ENCODE measurements around the gene SH3D21.

The SH3D21 gene

GRCh38 chr1:36306210-36306901, at the start of gene SH3D21:
TSS of gene SH3D21 (plus strand) at chr1:36306368. CDS start at chr1:36306421, 53 bp downstream.
- no peak for FAIRE-seq

DNA sequence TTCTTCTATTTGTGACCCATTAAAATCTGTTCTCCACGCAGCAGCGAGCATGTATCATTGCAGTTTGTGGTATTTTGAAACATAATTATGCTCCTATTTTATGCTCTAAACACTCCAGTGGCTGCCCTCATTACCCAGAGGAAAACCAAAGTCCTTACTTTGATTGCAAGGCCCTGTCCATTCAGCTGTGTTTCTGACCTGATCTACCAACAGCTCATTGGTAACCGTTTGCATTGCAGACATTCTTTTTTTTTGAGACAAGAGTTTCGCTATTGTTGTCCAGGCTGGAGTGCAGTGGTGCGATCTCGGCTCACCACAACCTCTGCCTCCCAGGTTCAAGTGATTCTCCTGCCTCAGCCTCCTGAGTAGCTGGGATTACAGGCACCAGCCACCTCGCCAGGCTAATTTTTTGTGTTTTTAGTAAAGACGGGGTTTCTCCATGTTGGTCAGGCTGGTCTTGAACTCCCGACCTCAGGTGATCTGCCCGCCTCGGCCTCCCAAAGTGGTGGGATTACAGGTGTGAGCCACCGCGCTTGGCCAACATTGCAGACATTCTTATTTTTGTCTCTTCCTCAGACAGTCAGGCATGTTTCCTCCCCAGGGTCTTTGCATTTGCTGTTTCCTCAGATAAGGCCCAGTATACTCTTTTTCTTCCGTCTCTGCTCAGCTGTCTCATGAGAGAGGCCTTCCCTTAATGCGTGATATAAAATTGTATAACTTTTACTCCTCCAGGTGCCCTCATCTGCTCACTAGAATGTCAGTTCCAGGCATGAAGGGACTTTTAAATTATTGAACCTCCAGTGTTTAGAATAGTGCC, 49.4 kb upstream of the SH3D21 start:
- no peak for FAIRE-seq

DNA sequence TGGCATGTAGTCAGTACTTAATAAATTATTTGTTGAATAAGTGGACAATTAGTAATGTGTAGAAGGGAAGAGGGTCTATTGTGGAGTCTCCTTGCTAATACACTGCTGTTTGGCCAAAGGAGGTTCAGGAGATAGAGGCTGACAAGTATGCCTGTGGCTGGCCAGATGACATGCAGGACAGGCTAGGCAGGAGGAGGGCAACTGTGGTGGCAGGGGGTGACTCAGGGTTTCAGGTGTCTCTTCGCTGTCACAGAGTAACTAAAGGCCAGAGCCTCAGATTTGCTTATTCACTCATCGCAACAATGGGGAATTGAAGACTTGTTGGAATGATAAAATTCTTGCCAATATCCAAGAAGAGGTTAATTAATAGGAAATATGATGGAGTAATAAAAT, 48.8 kb upstream of the SH3D21 start:
- no peak for FAIRE-seq

DNA sequence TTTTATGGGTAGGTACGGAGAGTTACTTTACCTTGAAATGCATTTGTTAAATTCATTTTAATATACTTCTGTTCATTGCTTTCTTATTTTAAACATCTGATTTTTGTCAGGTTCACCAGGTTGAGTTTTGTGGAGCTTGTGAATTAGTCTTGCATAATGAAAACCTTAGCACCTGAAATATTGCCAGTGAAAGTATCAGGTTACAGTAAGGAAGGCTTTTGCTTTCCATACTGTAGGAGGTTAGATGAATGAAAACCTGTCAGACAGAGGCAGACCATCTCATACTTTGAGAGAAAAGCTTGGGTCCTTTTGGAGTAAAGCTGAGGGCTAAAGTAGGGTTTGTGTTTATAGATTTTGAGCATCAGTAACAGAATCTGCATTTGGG, 47.2 kb upstream of the SH3D21 start:
- FAIRE-seq = peak; percentile 82

GRCh38 chr1:36268981-36269380, 37.2 kb upstream of the SH3D21 start:
- FAIRE-seq = no peak

DNA sequence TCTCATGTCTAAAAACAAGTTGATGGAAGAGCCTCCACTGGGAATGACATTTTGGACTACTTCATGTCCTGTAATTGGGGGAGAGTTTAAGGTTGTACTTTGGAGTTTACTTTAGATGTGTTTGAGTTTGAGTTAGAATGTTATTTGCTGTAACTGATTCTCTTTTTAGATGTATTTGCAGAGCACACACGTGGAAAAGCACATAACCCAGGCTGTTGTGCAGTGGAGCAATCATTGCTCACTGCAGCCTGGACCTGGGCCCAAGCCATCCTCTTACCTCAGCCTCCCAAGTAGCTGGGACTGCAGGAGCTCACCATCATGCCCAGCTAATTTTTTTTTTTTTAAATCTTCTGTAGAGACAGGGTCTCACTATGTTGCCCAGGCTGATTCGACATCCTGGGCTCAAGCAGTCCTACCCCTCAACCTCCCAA, 36.7 kb upstream of the SH3D21 start:
- FAIRE-seq = peak; percentile 51

DNA sequence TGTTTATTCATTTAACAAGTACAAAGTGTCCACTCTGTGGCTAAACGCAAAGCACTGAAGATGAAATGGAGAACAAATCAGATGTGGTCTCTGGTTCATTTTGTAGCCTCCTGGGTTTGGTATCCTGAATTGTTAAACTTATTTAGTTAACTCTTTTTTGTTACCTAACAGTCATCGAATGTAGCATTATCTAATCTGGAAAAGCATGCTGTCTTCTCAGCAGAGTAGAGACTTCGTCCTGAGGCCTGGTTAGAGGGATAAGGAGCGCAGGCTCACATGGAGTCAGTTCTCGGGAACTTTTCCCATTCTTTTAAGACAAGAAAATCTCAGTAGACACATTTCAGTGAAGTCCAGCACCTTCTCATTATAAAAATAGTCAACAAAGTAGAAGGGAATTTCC, 33.1 kb upstream of the SH3D21 start:
- no peak for FAIRE-seq

GRCh38 chr1:36274201-36274600, 32.0 kb upstream of the SH3D21 start:
- no peak for FAIRE-seq

DNA sequence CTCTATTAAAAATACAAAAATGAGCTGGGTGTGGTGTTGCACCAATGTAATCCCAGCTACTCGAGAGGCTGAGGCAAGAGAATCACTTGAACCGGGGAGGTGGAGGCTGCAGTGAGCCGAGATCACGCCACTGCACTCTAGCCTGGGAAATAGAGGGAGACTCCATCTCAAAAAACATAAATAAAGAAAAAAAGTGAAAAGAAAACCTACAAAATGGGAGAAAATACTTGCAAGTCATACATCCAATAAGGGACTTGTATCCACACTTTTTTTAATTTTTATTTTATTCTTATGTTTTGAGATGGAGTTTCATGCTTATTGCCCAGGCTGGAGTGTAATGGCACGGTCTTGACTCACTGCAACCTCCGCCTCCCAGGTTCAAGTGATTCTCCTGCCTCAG, 29.5 kb upstream of the SH3D21 start:
- no peak for FAIRE-seq

GRCh38 chr1:36279110-36279788, 26.9 kb upstream of the SH3D21 start:
- no peak for FAIRE-seq

DNA sequence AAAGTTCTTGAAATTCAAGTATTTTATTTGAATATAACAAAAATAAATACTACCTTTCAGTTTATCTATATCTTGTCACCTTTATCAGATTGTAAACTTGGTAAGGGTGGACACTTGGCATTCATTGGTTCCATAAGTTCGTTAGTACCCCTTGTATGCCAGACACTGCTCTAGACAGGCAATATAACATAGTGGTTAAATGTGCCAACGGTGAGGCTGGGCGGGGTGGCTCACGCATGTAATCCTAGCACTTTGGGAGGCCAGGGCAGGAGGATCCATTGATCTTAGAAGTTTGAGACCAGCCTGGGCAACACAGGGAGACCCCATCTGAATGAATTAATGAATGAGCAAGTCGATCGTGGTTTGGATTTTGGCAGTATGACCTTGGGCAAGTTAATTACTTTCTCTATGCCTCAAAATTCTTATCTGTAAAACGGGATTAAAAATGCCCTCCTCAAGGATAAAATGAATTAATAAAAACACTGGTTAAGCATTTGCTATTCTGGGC, 26.3 kb upstream of the SH3D21 start:
- no peak for FAIRE-seq

DNA sequence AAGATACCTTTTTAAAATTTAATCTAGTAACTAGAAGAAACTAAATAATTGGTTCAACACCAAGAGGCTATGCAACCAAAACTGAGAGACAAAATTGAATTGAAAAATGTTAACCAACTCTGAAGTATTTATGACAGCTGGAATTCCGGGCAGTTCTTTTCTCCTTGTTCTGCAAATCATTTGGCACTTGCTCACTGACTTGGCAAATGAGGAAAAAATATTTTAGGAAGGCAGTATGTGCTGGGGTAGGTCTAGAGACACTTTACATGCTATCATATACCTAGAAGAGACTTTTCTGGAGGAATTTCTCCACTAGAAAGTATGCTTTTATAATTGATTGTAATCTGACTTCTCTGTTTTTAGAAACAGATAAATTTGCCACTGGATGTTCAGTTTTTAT, 22.1 kb upstream of the SH3D21 start:
- no peak for FAIRE-seq

DNA sequence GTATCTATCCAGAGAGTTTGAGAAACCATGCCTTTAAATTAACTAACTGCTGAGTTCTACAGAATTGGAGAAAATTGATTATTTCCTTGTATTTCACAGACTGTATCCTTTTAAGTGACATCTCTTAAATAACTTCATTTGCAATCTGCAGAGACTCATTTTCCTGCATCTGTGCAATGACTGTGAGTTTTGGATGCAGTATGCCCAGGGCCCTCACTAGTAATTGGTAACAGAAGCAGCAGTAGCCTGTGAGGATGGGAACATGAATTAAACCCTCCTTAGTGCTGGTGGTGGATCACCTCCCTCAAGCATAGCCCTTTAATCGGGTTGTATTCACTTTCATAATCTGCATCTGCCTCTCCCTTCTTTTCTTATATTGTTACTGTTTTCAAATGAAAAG, 21.7 kb upstream of the SH3D21 start:
- FAIRE-seq = no peak

DNA sequence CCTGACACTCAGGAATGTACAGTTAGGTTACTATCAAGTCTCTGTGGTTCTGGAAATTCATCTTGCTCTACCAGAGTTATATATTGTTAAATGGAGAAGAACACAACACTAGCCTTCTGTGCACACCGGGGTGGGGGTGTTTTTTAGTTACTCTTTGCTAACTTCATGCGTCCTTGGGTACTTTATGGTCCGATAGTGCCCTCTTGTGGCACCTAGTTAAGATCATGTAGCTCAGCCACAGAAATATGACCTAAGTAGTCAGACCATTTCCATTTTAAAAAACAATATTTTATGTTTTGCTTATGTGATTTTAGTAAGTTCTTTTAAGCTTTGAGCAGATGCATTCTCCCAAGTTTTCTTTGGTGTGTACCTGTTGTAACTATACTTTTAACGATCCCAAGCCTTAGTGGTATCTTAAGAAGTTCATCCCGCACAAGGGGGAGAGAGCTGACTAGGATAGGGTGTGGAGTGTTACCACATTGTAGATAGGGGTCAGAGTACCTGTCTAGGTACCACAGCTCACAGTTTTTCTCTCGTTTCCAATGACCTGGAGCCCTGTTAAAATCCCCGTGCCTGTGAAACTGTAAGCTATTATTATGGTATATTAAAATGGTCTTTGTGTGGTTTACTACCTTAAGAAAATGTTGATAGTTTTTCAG, 20.6 kb upstream of the SH3D21 start:
- peak; percentile 99 for FAIRE-seq

DNA sequence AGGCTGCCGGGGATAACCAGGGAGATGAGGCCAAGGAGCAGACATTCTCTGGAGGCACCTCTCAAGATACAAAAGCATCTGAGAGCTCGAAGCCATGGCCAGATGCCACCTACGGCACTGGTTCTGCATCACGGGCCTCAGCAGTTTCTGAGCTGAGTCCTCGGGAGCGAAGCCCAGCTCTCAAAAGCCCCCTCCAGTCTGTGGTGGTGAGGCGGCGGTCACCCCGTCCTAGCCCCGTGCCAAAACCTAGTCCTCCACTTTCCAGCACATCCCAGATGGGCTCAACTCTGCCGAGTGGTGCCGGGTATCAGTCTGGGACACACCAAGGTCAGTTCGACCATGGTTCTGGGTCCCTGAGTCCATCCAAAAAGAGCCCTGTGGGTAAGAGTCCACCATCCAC, 19.4 kb upstream of the SH3D21 start:
- FAIRE-seq = no peak

DNA sequence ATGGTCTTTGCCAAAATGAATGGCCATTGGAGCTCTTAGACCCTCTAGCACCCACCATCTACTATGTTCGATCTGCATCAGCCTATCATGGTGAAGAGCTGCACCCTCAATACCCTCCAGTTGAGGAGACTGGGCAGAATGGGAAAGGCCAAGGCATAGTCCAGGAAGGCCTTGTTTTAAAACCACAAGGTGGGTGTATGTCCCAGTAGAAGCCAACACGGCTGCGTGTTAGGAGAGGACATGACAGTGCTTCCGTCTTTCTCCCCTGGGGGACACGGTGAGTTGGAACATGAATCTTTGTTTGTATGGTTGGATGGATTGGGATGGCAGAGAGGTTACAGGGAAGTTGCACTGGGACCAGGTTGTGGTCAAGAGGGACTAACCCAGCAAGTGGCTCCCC, 18.6 kb upstream of the SH3D21 start:
- no peak for FAIRE-seq

DNA sequence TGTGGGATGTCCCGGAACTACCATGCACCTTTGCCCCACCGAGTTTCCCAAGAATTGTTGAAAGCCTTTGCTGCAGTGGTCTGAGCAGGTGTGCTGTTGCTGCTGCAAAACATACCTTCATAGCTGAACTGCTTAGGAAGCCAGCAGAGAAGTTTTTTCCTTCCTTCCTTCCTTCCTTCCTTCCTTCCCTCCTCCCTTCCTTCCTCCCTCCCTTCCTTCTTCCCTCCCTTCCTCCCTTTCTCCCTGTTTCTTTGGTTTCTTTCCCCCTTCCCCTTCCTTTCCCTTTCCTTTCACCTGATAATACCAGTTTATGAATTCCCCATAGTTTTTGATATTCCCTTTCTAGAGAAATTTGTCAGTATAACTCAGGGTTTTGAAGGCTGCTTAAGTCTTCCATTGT, 10.8 kb upstream of the SH3D21 start:
- no peak for FAIRE-seq

DNA sequence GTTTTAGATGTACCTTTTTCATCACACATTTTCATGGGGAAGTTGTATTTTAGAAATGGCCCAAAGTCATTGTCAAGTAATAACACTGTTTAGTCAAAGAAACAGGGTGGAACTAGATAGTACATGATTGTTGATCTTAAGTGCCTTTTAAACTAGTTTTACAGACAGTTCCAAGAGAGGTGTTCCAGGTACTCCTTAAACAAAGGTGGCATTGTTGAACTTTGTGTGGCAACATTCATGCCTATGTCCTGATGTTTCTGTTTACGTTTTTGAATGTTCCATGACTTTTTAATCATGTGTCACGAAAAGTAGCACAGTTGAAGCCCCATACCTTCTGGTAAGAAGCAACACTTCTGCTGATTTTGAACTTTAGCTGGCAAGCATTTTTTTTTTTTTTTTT, 9.1 kb upstream of the SH3D21 start:
- no peak for FAIRE-seq

GRCh38 chr1:36298640-36299039, 7.5 kb upstream of the SH3D21 start:
- FAIRE-seq = no peak

DNA sequence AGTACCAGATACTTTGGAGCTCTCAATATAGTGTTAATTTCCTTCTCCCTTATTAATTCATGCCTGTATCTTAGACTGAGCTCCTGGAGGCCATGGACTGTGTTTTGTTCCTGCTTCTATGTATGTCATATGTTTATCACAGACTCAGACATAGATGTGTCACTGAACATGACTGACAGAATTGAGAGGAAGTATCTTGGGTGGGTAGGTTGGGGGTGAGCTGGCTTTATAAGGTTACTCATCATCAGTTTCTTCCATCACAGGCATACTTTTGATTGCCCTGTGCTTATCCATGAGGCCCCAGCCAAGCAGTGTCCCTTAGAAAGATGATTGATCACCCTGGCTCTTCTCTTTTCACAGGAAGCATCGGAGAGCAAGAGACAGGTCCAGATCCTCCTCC, 5.6 kb upstream of the SH3D21 start:
- FAIRE-seq = no peak

DNA sequence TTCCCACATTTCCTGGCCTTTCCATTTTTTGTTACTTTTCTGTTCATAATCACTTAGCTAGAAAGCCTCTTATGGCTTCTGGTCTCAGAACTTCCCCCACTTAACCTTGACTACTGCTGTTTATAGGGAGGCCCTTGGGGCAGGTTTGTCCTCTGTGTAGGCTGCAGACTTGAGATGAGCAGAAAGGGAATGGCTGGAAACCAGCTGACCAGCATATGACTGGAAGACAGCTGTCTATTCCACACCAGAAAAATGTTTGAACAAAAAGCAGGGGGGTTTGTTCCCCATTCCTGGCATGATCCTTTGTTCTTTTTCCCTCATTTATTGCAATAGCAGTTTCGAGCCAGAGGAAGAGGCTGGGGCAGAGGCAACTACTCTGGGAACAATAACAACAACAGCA, 4.9 kb upstream of the SH3D21 start:
- FAIRE-seq = no peak

DNA sequence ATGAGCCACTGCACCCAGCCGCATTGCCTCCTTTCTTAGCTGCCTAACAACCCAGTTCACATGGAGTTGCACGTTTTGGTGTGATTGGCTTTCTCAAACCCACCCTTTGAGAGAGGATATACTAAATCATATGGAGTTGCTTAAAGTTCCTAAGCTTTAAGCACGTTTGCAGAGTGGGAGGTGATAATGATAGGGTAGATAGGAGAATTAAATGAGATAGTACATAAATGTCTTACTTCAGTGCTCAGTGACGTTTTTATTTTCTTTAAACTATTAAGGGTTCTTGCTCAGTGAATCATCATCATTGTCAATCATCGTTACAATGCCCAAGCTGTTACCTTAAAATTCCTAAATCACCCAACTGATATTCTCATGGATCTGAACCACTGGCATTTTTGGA, 2.9 kb upstream of the SH3D21 start:
- FAIRE-seq = no peak

GRCh38 chr1:36303650-36304360, 2.4 kb upstream of the SH3D21 start:
- FAIRE-seq = no peak
